M059J (cell line): ENCODE measurements around the gene CPXM2. TPM values are rescaled to one million over a fixed set of nuclear protein-coding genes. Genes with fewer than 3 reads are reported as not detected.

Experiments used
- DNase-seq: peaks from one replicate; pipeline ENCODE4 v3.0.0-alpha.2; 2012; ENCODE audit warnings: low read depth
- total RNA-seq: library from RNA; depleted of rRNA; stranded (reverse); fragments of >200 nt; shearing (Covaris generic); gene quantifications from 2 replicates; pipeline ENCODE4 v1.2.3, GENCODE V29; 2014; rRNA removed

CPXM2 gene
- not detected in 2 replicates for total RNA-seq

- no peak for DNase-seq
Observed at GRCh38 chr10:123891144-123892071, at the start of gene CPXM2. CPXM2 (minus strand) TSS chr10:123891807; CDS start chr10:123891659, 148 bp downstream.

GRCh38 chr10:123939591-123939990, 48.0 kb upstream of the CPXM2 start:
- no peak for DNase-seq

- no peak for DNase-seq
Observed at GRCh38 chr10:123938890-123939289, 47.3 kb upstream of the CPXM2 start.

- no peak for DNase-seq
Observed at GRCh38 chr10:123936426-123936825, 44.8 kb upstream of the CPXM2 start.

- no peak for DNase-seq
Observed at GRCh38 chr10:123935680-123936079, 44.1 kb upstream of the CPXM2 start.

GRCh38 chr10:123934846-123935245, 43.2 kb upstream of the CPXM2 start:
- DNase-seq: no peak

GRCh38 chr10:123930340-123931001, 38.9 kb upstream of the CPXM2 start:
- DNase-seq: peak; percentile 60

GRCh38 chr10:123929791-123930190, 38.2 kb upstream of the CPXM2 start:
- DNase-seq: no peak

- no peak for DNase-seq
Observed at GRCh38 chr10:123928427-123928826, 36.8 kb upstream of the CPXM2 start.

- DNase-seq: peak; percentile 18
Observed at GRCh38 chr10:123926401-123927264, 35.0 kb upstream of the CPXM2 start.

GRCh38 chr10:123922126-123922525, 30.5 kb upstream of the CPXM2 start:
- no peak for DNase-seq

- no peak for DNase-seq
Observed at GRCh38 chr10:123916775-123917174, 25.2 kb upstream of the CPXM2 start.

- DNase-seq: peak; percentile 64
Observed at GRCh38 chr10:123913688-123914268, 22.2 kb upstream of the CPXM2 start.

GRCh38 chr10:123912871-123913270, 21.3 kb upstream of the CPXM2 start:
- DNase-seq: no peak

GRCh38 chr10:123912466-123912865, 20.9 kb upstream of the CPXM2 start:
- DNase-seq: no peak

GRCh38 chr10:123911866-123912265, 20.3 kb upstream of the CPXM2 start:
- DNase-seq: no peak

GRCh38 chr10:123909866-123910265, 18.3 kb upstream of the CPXM2 start:
- no peak for DNase-seq

GRCh38 chr10:123909426-123909825, 17.8 kb upstream of the CPXM2 start:
- DNase-seq: no peak

- no peak for DNase-seq
Observed at GRCh38 chr10:123908379-123908778, 16.8 kb upstream of the CPXM2 start.

- DNase-seq: no peak
Observed at GRCh38 chr10:123906884-123907652, 15.5 kb upstream of the CPXM2 start.

- DNase-seq: no peak
Observed at GRCh38 chr10:123906296-123906695, 14.7 kb upstream of the CPXM2 start.
